ENCODE results near the gene GTF3C2.
A peak's percentile ranks its signal among the peaks of the same experiment; 100 is the strongest.
"Not testable (repeated sequence)": the region's sequence is repeated elsewhere in the genome, so short reads cannot be mapped to it uniquely, and the experiment has no call there.

The GTF3C2 gene

DNA sequence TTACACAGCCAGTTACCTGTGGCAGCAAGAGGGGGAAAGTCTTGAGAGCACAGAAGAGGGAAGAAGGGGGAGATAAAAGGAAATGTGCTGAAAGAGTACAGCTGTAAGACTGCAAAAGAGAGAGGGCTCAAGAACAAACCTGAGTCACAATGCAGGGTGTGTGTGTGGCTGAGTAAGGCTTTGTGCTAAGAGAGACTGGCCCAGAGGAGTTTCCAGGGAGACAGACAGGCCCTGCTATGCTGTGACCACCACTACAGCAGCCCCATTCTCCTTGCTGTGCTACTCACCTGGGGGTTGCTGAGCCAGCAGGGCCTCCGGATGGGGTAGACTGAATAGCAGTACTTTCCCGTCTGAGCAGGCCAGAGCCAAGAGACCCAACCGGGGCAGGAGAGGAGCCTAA is 21.3 kb downstream of the GTF3C2 start:
- no peak overlapping the region for H3K4me3 ChIP-seq
- no peak overlapping the region for H3K27ac ChIP-seq

- Histone ChIP-seq H3K27ac (no peak overlapping the region), H3K4me3 (no peak overlapping the region)
Observed at GRCh38 chr2:27324720-27325119, 31.8 kb downstream of the GTF3C2 start.

- Histone ChIP-seq H3K4me3 (peak overlapping the region; percentile 56 to 85 (median 69)), H3K27ac (peak overlapping the region in 20 of 21 experiments; percentile 71 to 98 (median 94))
Observed at GRCh38 chr2:27323596-27324285, 32.8 kb downstream of the GTF3C2 start.

DNA sequence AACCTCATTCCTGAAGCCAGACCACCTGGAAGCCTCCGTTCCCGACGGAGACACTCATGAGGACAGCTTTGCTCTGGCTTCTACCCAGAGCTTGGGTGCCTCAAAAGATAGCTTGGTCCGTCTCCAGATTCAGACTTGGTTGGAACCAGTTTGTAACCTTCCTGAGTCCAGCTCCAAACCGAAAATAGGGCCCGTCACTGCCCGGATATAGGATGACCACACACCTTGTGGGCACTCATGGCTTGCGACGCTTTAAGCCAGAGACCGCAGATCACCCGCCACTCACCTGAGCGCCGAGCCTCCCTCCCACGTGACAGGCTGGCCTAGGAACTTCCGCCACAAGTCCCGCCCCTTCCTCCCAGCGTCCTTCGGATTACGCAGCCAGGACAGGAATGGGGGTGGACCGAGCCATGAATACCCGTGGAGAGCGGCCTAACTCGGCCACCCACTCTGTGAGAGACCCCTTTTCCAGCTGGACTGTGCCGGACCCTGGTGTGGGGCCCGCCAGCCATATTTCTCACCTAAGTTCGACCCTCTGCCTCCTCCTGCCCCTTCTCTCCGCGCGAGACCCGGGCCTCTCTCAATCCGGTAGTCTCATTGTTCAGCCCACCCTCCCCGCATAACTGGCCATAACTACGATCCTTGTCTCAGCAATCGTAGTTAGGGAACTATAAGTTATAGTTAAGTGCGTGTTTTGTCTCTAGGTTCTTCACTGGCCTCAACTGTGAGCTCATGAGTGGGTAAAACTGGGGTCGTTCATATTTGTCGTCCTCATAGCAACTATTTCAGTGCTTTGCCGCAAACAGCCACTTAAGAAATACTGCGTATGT is 33.6 kb downstream of the GTF3C2 start, which contains the start of gene MPV17:
Gene MPV17 (minus strand): TSS at position 332 of the 830 bp plus-strand sequence. CDS start 580 bp downstream, outside the sequence.
- Histone ChIP-seq H3K27ac (peak within 1 kb of the TSS; percentile 71 to 98 (median 94)), H3K4me3 (peak within 1 kb of the TSS; percentile 56 to 85 (median 69))

DNA sequence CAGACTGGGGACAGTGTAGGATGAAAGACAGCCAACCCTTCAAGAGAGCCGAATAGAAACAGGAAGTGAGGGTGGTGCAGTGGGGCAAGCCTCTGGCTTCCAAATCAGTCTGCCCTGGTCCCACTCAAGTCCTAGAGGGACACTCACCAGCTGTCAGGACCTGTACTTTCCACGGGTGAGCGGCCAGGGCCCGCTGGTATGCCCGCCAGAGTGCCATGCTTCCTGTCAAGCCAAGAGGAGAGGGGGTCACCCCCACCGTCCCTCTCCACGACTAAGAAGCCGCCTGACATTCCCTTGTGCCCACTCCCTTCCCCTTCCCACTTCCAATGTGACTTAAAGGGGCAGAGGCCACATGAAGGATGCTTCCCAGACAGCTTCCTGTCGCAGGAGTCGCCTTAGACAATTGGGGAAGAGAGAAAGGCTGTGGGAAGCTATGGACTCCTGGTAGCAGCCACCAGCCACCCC is 34.2 kb downstream of the GTF3C2 start:
- Histone ChIP-seq H3K4me3 (peak overlapping the region; percentile 56 to 85 (median 69)), H3K27ac (peak overlapping the region; percentile 59 to 98 (median 94))

DNA sequence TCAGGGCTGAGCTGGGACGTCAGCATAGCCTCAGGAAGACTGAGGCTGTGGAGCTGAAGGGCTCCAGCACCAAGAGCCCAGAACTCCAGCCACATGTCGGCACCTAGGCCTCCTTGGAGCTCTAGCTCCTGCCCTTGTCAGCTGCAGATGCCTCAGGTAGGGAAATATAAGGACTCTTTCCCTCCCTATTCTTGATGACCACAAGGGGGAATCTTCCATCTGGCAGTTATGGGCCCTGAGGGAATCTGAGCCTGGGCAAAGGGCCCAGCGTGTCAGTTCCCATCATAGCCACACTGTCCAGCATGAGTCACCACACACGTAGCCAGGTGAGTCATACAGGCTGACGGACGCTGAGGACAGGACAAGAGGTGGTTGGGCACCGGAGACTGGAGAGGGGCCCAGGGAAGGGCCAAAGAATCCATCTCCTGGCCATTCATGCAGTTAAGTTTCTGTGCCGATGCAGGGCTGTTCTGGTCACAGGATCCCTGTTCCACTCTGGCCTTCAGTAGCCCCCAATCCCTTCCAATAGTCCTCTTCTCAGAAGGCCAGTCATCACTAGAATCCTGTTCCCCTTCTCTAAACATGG is 35.5 kb downstream of the GTF3C2 start:
- Histone ChIP-seq H3K4me3 (no peak overlapping the region), H3K27ac (peak overlapping the region in 2 of 21 experiments; percentile 21 to 60)

GRCh38 chr2:27319839-27320238 is 36.7 kb downstream of the GTF3C2 start:
- not testable (repeated sequence) for H3K4me3 ChIP-seq, H3K27ac ChIP-seq

GRCh38 chr2:27316655-27317412 is 39.7 kb downstream of the GTF3C2 start:
- Histone ChIP-seq H3K4me3 (no peak overlapping the region), H3K27ac (no peak overlapping the region)

- H3K4me3 ChIP-seq, result no peak overlapping the region
- no peak overlapping the region for H3K27ac ChIP-seq
Observed at GRCh38 chr2:27315122-27315521, 41.4 kb downstream of the GTF3C2 start.

DNA sequence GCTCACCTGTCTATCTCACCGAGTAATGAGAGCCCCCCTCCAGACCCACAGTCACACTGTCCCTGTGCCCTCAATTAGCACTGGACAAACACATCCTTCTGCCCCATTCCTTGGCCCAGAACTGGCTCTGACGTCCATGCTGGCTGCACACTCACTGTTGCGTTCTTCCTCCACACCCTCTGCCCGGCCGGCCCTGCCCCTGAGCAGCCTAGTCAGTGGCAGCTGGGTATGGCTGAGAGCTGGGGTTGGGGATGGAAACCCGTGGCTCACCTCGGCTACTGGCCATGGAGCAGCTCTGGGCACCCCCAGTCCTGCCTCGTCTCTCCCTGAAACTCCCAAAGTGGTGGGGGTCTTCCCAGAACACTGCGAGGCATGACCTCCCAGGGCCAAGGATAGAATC is 41.9 kb downstream of the GTF3C2 start:
- H3K4me3 ChIP-seq, result no peak overlapping the region
- H3K27ac ChIP-seq, result no peak overlapping the region

DNA sequence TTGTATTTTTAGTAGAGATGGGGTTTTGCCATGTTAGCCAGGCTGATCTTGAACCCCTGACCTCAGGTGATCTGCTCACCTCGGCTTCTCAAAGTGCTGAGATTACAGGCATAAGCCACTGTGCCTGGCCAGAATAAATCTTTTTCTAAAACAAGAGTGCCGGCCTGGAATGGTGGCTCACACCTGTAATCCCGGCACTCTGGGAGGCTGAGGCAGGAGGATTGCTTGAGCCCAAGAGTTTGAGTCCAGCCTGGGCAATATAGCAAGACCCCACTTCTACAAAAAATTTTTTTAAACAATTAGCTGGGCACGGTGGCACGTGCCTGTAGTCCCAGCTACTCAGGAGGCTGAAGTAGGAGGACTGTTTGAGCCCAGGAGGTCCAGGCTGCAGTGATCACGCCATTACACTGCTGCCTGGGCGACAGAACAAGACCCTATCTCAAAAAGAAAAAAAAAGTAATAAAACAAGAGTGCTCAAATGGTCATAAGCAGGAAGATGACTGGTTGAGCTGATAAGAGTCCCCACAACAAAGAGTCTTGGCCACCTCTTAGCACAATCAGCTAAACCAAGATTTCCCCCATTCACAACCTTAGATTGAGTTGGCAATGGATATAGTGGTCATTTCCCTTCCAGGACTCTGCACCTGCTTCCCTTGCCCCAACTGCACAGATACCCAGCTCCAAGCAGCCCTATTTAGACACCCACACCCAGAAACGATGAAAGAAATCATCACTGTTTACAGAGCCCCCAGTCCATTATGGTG is 42.5 kb downstream of the GTF3C2 start:
- no peak overlapping the region for H3K27ac ChIP-seq
- no peak overlapping the region for H3K4me3 ChIP-seq

DNA sequence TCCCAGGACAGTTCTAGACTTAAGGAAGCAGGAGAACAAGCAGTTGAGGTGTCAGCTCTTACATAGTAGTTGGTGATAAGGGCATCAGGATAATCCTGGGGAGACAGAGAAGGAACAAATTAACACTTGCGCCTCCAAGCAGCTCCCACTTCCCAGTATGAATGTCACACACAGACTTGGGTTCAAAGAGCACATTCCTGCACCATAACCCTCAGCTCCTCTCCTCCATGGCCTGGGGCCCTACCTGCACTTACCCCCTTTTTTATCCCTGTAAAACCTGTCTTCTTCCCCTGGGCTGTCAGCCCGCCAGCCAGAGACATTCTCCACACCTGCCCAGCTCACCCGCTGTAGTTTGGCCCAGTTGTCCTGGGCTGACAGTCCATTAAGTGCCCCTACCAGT is 44.4 kb downstream of the GTF3C2 start:
- Histone ChIP-seq H3K4me3 (no peak overlapping the region), H3K27ac (no peak overlapping the region)

- Histone ChIP-seq H3K4me3 (no peak overlapping the region), H3K27ac (no peak overlapping the region)
Observed at GRCh38 chr2:27309651-27310050, 46.9 kb downstream of the GTF3C2 start.

- Histone ChIP-seq H3K4me3 (no peak within 1 kb of the TSS), H3K27ac (no peak within 1 kb of the TSS)
Observed at GRCh38 chr2:27308359-27308881, 48.1 kb downstream of the GTF3C2 start, which contains the start of gene UCN. TSS of gene UCN (minus strand) at chr2:27308445. CDS start at chr2:27307895, 550 bp downstream.

DNA sequence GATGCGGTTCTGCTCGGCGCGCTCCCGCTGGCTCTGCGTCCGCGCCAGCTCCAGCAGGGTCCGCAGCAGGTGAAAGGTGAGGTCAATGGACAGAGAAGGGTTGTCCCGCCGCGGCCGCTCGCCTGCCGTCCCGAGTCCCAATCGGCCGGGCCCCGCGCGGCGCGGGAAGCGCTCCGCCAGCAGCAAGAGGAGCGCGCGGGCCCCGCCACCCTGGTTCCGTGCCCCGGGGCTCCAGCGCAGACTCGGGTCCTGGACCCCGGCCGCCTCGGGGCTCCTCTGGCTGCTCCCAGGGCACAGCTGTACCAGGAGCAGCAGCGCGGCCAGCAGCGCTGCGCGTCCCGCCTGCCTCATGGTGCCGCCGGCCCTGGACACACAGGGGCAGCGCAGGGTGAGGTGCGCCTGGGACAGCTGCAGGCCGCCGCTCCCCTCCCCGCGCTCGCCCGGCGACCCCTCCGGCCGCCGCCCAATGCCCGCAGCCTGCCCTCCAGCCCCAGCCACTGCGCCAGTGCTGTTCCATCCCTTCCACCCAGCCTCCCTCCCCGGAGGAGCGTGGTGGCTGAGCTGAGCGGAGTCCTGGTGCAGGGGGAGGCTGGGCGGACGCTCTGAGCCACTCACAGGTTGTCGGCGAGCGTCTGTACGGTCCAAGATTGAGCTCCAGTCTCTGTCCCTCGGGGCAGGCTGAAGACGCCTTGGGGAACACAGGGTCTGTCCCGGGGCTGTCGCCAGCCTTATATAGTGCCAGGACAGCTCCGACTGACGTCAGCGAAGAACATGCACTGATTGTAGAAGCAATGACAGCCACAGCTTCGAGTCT is 48.8 kb downstream of the GTF3C2 start:
- H3K4me3 ChIP-seq, result no peak overlapping the region

GRCh38 chr2:27307287-27307544 is 49.3 kb downstream of the GTF3C2 start:
- H3K4me3 ChIP-seq, result peak overlapping the region in 1 of 7 experiments; percentile 2

More for the DNA sequence above, 48.8 kb downstream of the GTF3C2 start:
- no peak overlapping the region for H3K27ac ChIP-seq

GRCh38 chr2:27306573-27307286 is 49.8 kb downstream of the GTF3C2 start:
- Histone ChIP-seq H3K4me3 (peak overlapping the region in 2 of 7 experiments; percentile 2 to 19), H3K27ac (no peak overlapping the region)

More at GRCh38 chr2:27307287-27307544, 49.3 kb downstream of the GTF3C2 start:
- H3K27ac ChIP-seq, result no peak overlapping the region
